ENCODE results near the gene NES. TPM values are rescaled to one million over a fixed set of nuclear protein-coding genes. Genes with fewer than 3 reads are reported as not detected.
"Not testable (repeated sequence)": the region's sequence is repeated elsewhere in the genome, so short reads cannot be mapped to it uniquely, and the experiment has no call there.

NES gene
- total and polyA plus RNA-seq, 2 donors, result 35.7 to 38.2 TPM

DNA sequence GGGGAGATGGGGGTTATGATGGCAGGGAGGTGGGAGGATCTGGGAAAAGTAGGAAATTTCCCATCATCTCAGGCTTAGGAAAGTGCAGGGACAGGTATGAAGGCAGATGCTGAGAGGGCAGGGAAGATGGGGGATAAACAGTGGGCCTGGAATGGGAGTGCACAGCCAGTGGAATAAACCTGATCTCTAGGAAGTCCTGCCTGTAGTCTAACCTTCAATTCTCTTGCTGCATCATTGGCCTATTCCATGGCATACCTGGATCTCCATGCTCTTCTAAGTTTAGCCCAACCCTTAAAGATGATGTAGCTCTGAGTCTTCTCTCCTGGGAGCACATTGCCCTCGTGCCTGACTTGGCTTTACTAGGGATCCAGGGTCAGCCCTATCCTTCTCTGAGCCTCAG, 32.6 kb downstream of the NES start:
- Histone ChIP-seq H3K36me3 (ENCODE audit: insufficient read depth) (no peaks in the 10 kb centered on the region), H3K27ac (ENCODE audit: low read depth) (no peak overlapping the region), H3K4me1 (ENCODE audit: insufficient read depth) (no peaks in the 10 kb centered on the region), H3K4me3 (ENCODE audit: low read depth, low read length) (no peak overlapping the region)
- no peak for DNase-seq (ENCODE audit: extremely low spot score)
- 51% methylated on average over 1 of the region's 1 CpG for WGBS

DNA sequence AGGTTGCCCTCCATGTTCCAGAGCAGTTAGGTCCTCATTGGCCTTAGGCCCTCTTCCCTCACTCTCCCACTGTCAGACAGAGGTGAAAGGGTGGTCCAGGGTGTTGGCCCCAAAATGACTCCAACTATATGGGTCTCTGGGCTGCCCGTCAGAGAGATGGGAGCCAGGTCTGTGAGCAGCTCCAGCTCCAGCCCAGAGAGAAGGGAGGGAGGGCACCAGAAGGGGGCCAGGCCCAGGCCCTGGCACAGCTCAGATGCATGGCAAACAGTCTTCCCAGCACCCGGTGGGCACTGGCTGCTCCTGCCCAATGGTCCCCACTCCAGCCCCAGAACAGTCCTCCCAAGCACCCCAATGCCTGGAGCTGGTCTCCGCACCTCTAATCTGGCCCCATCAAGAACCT, 33.1 kb downstream of the NES start:
- H3K27ac ChIP-seq (ENCODE audit: low read depth), result no peak overlapping the region
- no peaks in the 10 kb centered on the region for H3K36me3 ChIP-seq (ENCODE audit: insufficient read depth)
- no peaks in the 10 kb centered on the region for H3K4me1 ChIP-seq (ENCODE audit: insufficient read depth)
- 78% methylated on average over 3 of the region's 3 CpGs for WGBS
- DNase-seq (ENCODE audit: extremely low spot score), result no peak
- H3K4me3 ChIP-seq (ENCODE audit: low read depth, low read length), result no peak overlapping the region

DNA sequence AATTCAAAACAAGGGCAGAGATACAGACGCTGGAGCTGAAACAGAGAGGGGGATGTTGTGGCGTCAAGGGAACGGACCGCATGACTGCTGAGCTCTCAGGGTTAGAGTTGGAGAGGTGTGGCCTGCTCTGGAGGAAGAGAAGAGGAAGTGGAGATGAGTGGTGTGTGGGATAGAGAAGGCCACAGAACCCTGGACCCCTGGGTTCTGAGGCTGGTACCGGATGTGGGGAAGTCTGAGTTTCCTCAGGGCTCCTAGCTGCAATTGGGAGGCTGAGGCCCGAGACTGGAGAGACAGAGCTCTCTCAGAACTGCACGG, 33.5 kb downstream of the NES start:
- Histone ChIP-seq H3K36me3 (ENCODE audit: insufficient read depth) (no peaks in the 10 kb centered on the region), H3K4me1 (ENCODE audit: insufficient read depth) (no peaks in the 10 kb centered on the region), H3K27ac (ENCODE audit: low read depth) (no peak overlapping the region), H3K4me3 (ENCODE audit: low read depth, low read length) (no peak overlapping the region)
- no peak for DNase-seq (ENCODE audit: extremely low spot score)
- 70% methylated on average over 7 of the region's 7 CpGs for WGBS

DNA sequence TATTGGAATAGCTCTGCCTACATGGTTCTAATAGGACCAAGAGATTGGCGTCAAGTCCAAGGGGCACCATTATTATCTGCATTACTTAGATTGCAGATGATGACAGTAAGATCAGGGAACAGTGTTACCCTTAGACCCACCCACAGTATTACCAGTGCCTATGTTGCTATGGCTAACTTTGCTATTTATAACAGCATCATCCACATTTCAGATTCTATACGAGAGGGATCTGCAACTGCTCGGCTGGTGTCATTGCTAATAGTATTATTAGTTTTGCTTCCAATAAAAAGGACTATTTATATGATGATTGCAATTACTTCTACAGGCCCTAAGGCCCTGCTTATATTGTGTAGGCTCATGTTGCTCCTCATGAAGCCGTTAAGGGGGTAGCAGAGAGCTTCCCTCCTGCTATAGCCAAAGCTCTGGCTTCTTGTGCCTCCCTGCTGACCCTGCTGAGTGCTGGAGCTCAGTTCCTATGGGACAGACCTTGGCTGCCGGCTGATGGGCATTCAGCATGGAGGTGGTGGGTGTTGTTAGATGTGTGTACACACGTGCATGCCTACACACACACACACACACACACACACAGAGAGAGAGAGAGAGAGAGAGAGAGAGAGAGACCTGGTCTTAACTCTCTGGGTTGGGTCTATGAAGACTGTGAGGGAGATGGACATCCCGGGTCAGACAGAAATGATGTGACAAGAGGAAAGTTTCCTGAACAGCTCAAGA, 34.0 kb downstream of the NES start:
- Histone ChIP-seq H3K4me3 (ENCODE audit: low read depth, low read length) (no peak overlapping the region), H3K4me1 (ENCODE audit: insufficient read depth) (no peaks in the 10 kb centered on the region), H3K27ac (ENCODE audit: low read depth) (no peak overlapping the region), H3K36me3 (ENCODE audit: insufficient read depth) (no peaks in the 10 kb centered on the region)
- 68% methylated on average over 7 of the region's 7 CpGs for WGBS
- no peak for DNase-seq (ENCODE audit: extremely low spot score)

DNA sequence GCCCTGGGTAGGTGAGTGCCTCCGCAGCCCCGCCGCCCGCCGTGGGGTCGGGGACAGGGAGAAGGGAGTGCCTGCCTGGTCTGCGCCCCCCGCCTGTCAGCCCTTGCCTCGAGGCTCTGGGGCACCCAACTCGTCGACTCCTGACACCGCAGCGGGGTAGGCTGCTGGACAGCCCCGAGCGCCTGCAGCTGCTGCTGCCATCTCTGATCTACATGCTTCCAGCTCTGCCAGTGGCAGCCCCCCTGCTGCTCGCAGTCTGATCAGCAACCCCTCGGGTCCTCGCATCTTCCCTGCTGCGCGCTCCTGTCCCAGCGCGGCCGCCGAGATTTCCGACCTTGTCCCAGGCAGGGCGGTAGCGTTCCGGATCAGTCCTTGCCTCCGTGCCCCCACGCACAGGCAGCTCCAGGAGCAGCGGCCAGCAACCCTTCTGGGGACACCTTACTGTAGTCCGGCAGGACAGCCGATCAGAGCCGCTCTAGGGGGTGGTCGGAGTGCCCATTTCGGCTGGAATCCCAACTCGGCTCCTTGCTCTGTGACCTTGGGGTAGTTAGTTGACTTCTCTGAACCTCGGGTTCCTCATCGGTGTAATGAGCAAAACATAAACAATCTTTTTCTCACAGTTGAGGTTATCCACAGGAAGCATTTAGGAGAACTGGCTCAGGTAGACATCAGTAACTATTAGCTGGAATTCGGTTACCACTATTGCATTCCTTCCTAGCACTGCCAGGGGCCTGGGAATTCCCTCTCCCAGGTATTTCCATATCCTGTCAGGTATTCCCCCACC, 34.8 kb downstream of the NES start:
- DNase-seq (ENCODE audit: extremely low spot score), result no peak
- 16% methylated on average over 40 of the region's 40 CpGs for whole genome bisulfite sequencing
- H3K4me1 ChIP-seq (ENCODE audit: insufficient read depth), result no peaks in the 10 kb centered on the region
- no peak overlapping the region for H3K27ac ChIP-seq (ENCODE audit: low read depth)
- peak overlapping the region; percentile 44 for H3K4me3 ChIP-seq (ENCODE audit: low read depth, low read length)
- H3K36me3 ChIP-seq (ENCODE audit: insufficient read depth), result no peaks in the 10 kb centered on the region

DNA sequence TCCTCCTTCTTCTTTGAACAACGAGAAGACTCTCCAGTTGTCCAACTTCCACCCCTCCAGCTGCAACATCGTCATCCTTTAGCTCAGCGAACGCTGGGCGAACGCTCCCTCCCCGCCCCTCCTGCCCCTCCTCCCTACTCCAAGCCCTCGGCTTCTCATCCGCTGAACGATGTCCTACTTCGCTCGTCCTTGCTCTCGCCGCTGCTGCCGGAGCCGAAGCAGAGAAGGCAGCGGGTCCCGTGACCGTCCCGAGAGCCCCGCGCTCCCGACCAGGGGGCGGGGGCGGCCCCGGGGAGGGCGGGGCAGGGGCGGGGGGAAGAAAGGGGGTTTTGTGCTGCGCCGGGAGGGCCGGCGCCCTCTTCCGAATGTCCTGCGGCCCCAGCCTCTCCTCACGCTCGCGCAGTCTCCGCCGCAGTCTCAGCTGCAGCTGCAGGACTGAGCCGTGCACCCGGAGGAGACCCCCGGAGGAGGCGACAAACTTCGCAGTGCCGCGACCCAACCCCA, 35.4 kb downstream of the NES start, which contains the start of gene BCAN:
Gene BCAN (plus strand): TSS at position 357 of the 504 bp plus-strand sequence. CDS start 3,938 bp downstream, outside the sequence.
- DNase-seq (ENCODE audit: extremely low spot score), result no peak
- Histone ChIP-seq H3K4me3 (ENCODE audit: low read depth, low read length) (peak within 1 kb of the TSS; percentile 44), H3K27ac (ENCODE audit: low read depth) (no peak within 1 kb of the TSS), H3K36me3 (ENCODE audit: insufficient read depth) (no peaks in the 10 kb centered on the region), H3K4me1 (ENCODE audit: insufficient read depth) (no peaks in the 10 kb centered on the region)
- under 1% methylated on average over 46 of the region's 46 CpGs for WGBS

DNA sequence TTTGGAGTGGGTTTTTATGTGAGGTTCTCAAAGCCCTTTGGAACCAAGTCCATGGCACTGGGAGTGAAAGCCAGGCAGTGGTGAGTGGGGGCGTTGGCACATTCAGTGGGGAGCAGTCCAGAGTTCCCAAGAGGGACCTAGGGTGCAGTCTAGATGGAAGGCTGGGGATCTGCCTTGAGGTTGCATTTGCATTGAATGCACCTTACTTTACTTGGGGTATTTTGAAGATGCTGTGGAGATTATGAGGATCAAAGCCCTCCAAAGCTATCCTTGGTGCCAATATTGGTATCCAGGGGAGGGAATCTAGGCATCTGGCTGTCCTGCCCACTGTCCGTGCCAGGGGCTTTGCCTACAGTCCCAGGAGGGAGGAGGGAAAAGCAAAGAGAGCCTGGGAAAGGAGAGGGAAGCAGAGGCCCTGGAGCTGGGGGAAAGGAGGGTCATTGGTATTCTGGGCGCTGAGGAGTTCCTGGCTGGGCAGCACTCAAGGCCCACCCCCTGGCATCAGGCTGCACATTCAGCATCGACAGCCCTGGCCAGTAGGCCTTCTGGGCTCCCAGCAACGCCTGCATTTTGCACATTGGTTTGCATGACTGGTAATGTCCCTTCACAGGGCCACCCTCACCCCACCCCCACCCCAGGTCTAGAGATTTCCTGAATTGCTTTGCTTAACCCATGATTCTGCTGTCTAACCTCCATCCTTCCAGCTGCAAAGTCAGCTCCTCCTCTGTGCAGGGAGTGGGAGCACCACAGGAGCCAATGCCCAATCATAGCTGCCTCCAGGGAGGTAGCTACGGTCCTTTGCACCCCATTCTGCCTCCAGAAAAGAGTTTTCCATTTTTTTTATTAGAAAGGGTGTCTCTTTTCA, 36.1 kb downstream of the NES start:
- no peak for DNase-seq (ENCODE audit: extremely low spot score)
- Histone ChIP-seq H3K4me3 (ENCODE audit: low read depth, low read length) (no peak overlapping the region), H3K27ac (ENCODE audit: low read depth) (no peak overlapping the region), H3K4me1 (ENCODE audit: insufficient read depth) (no peaks in the 10 kb centered on the region), H3K36me3 (ENCODE audit: insufficient read depth) (no peaks in the 10 kb centered on the region)
- WGBS, result 42% methylated on average over 6 of the region's 6 CpGs

DNA sequence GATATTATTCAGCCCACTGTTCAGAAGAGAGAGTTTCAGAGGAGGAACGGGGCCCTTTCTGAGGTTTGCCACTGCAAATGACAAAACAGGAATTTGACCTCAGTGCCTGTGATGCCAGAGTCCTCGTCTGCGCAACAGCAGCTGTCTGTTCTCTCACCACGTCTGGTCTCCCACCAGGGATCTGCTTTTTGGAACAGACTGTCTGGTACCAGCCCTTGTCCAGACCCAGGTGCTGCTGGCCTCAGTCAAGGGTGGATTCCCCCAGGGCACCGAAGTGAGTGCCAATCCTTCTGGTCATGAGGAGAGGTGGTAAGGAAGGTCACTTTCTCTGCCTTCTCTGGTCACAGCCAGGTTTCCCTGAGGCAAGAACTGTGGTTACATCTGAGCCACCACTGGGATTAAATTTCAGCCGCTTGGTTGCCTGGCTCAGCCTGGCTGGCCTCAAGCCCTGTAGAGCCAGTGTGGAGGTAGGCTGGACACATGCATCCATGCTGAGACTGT, 37.6 kb downstream of the NES start:
- Histone ChIP-seq H3K27ac (ENCODE audit: low read depth) (no peak overlapping the region), H3K4me3 (ENCODE audit: low read depth, low read length) (no peak overlapping the region), H3K36me3 (ENCODE audit: insufficient read depth) (no peaks in the 10 kb centered on the region), H3K4me1 (ENCODE audit: insufficient read depth) (no peaks in the 10 kb centered on the region)
- WGBS, result 57% methylated on average over 6 of the region's 6 CpGs
- no peak for DNase-seq (ENCODE audit: extremely low spot score)

DNA sequence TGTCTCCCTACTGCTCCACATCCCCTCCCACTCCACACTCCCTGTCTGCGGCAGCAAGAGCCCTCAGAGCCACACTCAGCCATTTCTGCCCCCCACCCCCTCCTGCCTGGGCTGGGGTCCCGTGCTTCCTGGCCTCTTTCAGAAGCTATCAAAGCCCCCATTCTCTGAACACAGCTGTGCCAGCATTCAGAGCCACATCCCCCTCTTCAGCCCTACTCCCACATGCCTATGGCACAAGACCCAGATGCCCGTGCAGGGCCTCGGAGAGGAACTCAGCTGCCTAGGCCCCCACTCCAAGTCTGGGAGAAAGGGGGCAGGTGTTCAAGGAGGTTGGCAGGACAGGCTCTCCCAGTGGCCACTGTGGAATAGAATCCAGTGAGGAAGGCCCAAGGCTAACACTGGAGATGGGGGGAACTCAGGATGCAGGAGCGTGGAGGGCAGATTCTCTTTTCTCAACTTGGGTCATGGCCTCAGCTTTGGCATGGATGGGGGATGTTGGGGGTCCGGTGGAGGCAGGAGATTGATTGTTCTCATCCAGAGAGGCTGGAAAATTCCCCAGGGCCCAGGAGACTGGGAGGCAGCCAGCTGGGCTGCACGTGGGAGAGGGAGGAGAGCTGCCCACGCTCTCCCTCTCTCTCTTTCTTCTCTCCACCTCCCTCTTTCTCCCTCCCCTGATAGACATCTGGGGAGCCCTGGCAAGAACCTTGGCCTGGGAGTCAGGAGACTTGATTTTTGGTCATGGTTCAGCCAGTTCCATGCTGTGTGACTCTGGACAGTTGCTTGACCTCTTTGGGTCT, 38.8 kb downstream of the NES start:
- H3K4me3 ChIP-seq (ENCODE audit: low read depth, low read length), result no peak overlapping the region
- H3K36me3 ChIP-seq (ENCODE audit: insufficient read depth), result no peaks in the 10 kb centered on the region
- H3K4me1 ChIP-seq (ENCODE audit: insufficient read depth), result no peaks in the 10 kb centered on the region
- no peak for DNase-seq (ENCODE audit: extremely low spot score)
- no peak overlapping the region for H3K27ac ChIP-seq (ENCODE audit: low read depth)
- WGBS, result 53% methylated on average over 8 of the region's 8 CpGs

DNA sequence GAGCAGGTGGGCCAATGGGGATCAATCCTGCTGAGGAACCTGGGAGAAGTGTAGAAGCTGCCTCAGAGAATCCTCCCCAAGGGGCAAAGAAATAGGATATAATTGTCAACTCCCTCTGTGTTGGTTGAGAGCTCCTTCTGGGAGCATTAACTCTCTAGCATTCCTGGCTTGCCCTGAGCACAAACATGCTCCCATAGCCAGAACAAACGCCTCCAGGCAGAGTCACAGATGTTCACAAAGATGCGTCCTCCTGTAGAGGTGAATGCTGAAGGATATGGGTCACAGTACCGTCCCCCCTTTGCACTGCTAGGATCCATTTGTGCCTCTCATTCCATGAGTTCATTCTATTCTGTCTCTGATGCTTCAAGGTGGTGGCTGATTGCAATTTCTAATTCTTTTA, 44.9 kb downstream of the NES start:
- no peak overlapping the region for H3K4me3 ChIP-seq (ENCODE audit: low read depth, low read length)
- 61% methylated on average over 3 of the region's 3 CpGs for WGBS
- H3K4me1 ChIP-seq (ENCODE audit: insufficient read depth), result no peaks in the 10 kb centered on the region
- H3K36me3 ChIP-seq (ENCODE audit: insufficient read depth), result no peaks in the 10 kb centered on the region
- no peak for DNase-seq (ENCODE audit: extremely low spot score)
- no peak overlapping the region for H3K27ac ChIP-seq (ENCODE audit: low read depth)

DNA sequence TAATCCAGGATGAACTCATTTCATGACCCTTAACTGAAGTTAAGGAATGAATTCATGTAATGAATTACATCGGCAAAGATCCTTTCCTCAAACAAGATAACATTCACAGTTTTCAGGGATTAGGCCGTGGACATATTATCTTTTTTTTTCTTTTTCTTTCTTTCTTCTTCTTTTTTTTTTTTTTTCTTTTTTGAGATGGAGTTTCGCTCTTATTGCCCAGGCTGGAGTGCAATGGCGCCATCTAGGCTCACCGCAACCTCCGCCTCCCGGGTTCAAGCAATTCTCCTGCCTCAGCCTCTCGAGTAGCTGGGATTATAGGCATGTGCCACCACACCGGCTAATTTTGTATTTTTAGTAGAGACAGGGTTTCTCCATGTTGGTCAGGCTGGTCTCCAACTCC, 46.1 kb downstream of the NES start:
- H3K4me1 ChIP-seq (ENCODE audit: insufficient read depth), result not testable (repeated sequence)
- 48% methylated on average over 9 of the region's 9 CpGs for WGBS

DNA sequence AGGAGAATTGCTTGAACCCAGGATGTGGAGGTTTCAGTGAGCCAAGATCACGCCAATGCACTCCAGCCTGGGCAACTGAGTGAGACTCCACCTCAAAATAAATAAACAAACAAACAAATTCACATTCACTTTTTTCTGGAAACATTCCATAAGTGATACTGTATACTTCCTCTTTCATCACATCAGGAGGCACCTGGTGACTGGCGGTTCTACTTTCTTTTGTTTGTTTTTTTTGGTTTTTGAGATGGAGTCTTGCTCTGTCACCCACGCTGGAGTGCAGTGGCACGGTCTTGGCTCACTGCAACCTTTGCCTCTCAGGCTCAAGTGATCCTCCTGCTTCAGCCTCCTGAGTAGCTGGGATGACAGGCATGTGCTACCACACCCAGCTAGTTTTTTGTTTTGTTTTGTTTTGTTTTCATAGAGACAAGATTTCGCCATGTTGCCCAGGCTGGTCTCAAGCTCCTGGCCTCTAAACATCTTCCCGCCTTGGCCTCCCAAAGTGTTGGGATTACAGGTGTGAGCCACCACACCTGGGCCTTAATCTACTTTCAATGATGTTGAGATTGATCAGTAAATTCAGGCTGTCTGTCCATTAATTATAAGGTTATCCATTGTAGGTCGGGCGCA, 47.3 kb downstream of the NES start:
- H3K27ac ChIP-seq (ENCODE audit: low read depth), result no peak overlapping the region
- H3K4me3 ChIP-seq (ENCODE audit: low read depth, low read length), result no peak overlapping the region
- no peaks in the 10 kb centered on the region for H3K36me3 ChIP-seq (ENCODE audit: insufficient read depth)
- no peaks in the 10 kb centered on the region for H3K4me1 ChIP-seq (ENCODE audit: insufficient read depth)
- 85% methylated on average over 8 of the region's 8 CpGs for WGBS
- DNase-seq (ENCODE audit: extremely low spot score), result no peak

More for the DNA sequence above, 46.1 kb downstream of the NES start:
- not testable (repeated sequence) for DNase-seq (ENCODE audit: extremely low spot score); H3K27ac ChIP-seq (ENCODE audit: low read depth); H3K4me3 ChIP-seq (ENCODE audit: low read depth, low read length); H3K36me3 ChIP-seq (ENCODE audit: insufficient read depth)
